ENCODE measurements around the gene FSCN2. TPM values are rescaled to one million over a fixed set of nuclear protein-coding genes. Genes with fewer than 3 reads are reported as not detected.

FSCN2 gene
- total and polyA plus RNA-seq, 2 experiments from 2014 or later: 0.13 to 1.6 TPM

DNA sequence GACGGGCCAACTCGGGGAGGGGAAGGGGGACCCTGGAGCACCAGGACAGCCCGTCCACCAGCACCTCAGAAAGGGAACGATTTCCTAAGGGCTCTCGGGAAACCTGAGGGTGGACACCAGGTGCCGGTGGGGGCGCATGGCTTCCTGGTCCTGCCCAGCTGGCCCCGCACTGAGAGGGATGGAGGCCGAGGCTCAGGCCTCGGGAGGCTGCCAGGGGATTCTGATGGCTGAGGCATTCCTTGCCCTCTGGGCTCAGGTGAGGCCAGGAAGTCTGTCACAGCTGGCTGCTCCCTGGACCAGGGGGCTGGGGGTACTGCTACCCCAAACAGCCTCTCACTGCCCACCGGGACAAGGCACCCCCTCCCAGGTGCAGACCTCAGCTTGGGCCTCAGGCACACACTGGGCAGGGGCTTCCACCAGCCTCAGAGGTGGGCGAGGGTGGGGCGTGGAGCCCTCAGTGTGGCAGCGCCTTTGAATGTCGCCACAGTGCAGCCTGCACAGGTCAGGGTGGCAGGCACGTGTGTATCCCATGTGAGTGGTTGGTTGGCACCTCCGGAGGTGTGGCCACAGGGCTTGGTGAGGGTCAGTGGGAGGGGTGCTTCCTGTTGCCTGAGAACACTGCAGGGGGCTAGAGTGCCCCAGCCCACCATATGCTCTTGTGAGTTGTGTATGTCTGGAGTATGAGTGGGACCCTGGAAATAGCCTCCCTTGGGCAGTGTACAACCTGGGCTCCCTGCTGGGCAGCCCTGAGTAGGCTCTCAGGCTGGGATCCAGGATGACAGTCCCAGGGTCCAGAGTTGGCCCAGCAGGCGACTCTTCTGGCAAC lies 3.9 kb upstream of the FSCN2 start (continued):
- TF ChIP-seq, protein P1, sequence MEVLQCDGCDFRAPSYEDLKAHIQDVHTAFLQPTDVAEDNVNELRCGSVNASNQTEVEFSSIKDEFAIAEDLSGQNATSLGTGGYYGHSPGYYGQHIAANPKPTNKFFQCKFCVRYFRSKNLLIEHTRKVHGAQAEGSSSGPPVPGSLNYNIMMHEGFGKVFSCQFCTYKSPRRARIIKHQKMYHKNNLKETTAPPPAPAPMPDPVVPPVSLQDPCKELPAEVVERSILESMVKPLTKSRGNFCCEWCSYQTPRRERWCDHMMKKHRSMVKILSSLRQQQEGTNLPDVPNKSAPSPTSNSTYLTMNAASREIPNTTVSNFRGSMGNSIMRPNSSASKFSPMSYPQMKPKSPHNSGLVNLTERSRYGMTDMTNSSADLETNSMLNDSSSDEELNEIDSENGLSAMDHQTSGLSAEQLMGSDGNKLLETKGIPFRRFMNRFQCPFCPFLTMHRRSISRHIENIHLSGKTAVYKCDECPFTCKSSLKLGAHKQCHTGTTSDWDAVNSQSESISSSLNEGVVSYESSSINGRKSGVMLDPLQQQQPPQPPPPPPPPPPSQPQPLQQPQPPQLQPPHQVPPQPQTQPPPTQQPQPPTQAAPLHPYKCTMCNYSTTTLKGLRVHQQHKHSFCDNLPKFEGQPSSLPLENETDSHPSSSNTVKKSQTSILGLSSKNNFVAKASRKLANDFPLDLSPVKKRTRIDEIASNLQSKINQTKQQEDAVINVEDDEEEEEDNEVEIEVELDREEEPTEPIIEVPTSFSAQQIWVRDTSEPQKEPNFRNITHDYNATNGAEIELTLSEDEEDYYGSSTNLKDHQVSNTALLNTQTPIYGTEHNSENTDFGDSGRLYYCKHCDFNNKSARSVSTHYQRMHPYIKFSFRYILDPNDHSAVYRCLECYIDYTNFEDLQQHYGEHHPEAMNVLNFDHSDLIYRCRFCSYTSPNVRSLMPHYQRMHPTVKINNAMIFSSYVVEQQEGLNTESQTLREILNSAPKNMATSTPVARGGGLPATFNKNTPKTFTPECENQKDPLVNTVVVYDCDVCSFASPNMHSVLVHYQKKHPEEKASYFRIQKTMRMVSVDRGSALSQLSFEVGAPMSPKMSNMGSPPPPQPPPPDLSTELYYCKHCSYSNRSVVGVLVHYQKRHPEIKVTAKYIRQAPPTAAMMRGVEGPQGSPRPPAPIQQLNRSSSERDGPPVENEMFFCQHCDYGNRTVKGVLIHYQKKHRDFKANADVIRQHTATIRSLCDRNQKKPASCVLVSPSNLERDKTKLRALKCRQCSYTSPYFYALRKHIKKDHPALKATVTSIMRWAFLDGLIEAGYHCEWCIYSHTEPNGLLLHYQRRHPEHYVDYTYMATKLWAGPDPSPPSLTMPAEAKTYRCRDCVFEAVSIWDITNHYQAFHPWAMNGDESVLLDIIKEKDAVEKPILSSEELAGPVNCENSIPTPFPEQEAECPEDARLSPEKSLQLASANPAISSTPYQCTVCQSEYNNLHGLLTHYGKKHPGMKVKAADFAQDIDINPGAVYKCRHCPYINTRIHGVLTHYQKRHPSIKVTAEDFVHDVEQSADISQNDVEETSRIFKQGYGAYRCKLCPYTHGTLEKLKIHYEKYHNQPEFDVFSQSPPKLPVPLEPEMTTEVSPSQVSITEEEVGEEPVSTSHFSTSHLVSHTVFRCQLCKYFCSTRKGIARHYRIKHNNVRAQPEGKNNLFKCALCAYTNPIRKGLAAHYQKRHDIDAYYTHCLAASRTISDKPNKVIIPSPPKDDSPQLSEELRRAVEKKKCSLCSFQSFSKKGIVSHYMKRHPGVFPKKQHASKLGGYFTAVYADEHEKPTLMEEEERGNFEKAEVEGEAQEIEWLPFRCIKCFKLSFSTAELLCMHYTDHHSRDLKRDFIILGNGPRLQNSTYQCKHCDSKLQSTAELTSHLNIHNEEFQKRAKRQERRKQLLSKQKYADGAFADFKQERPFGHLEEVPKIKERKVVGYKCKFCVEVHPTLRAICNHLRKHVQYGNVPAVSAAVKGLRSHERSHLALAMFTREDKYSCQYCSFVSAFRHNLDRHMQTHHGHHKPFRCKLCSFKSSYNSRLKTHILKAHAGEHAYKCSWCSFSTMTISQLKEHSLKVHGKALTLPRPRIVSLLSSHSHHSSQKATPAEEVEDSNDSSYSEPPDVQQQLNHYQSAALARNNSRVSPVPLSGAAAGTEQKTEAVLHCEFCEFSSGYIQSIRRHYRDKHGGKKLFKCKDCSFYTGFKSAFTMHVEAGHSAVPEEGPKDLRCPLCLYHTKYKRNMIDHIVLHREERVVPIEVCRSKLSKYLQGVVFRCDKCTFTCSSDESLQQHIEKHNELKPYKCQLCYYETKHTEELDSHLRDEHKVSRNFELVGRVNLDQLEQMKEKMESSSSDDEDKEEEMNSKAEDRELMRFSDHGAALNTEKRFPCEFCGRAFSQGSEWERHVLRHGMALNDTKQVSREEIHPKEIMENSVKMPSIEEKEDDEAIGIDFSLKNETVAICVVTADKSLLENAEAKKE (CRISPR knock-in tag; IDR thresholded peaks at IDR 0.05): no peak
- TF ChIP-seq, protein P2, sequence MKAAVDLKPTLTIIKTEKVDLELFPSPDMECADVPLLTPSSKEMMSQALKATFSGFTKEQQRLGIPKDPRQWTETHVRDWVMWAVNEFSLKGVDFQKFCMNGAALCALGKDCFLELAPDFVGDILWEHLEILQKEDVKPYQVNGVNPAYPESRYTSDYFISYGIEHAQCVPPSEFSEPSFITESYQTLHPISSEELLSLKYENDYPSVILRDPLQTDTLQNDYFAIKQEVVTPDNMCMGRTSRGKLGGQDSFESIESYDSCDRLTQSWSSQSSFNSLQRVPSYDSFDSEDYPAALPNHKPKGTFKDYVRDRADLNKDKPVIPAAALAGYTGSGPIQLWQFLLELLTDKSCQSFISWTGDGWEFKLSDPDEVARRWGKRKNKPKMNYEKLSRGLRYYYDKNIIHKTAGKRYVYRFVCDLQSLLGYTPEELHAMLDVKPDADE (IDR thresholded peaks at IDR 0.05): no peak
- TF ChIP-seq NANOG (IDR thresholded peaks at IDR 0.05; ENCODE audit: borderline replicate concordance): no peak
- TF ChIP-seq, protein P3, sequence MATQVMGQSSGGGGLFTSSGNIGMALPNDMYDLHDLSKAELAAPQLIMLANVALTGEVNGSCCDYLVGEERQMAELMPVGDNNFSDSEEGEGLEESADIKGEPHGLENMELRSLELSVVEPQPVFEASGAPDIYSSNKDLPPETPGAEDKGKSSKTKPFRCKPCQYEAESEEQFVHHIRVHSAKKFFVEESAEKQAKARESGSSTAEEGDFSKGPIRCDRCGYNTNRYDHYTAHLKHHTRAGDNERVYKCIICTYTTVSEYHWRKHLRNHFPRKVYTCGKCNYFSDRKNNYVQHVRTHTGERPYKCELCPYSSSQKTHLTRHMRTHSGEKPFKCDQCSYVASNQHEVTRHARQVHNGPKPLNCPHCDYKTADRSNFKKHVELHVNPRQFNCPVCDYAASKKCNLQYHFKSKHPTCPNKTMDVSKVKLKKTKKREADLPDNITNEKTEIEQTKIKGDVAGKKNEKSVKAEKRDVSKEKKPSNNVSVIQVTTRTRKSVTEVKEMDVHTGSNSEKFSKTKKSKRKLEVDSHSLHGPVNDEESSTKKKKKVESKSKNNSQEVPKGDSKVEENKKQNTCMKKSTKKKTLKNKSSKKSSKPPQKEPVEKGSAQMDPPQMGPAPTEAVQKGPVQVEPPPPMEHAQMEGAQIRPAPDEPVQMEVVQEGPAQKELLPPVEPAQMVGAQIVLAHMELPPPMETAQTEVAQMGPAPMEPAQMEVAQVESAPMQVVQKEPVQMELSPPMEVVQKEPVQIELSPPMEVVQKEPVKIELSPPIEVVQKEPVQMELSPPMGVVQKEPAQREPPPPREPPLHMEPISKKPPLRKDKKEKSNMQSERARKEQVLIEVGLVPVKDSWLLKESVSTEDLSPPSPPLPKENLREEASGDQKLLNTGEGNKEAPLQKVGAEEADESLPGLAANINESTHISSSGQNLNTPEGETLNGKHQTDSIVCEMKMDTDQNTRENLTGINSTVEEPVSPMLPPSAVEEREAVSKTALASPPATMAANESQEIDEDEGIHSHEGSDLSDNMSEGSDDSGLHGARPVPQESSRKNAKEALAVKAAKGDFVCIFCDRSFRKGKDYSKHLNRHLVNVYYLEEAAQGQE (IDR thresholded peaks at IDR 0.05; ENCODE audit: unreplicated experiment): no peak
- TF ChIP-seq EZH2phosphoT487 (IDR thresholded peaks at IDR 0.05; ENCODE audit: unreplicated experiment): no peak
- no peak for TF ChIP-seq EZH2 (IDR thresholded peaks at IDR 0.05; ENCODE audit: low read depth, unreplicated experiment)
- TF ChIP-seq ZNF114 (CRISPR knock-in tag; IDR thresholded peaks at IDR 0.05): no peak
